HEK293 (cell line): ENCODE measurements around the gene PHYHD1.

ENCODE experiments used
- EGR2 ChIP-seq: fragments of 450-650 bp; formaldehyde crosslinking; IDR thresholded peaks from 2 replicates; pipeline ENCODE4 v1.5.1; 2016; ENCODE audit warnings: low read depth, missing biosample characterization, missing genetic modification characterization
- FEZF1 ChIP-seq: fragments of 450-650 bp; formaldehyde crosslinking; IDR thresholded peaks from 2 replicates; pipeline ENCODE4 v1.5.1; 2016; ENCODE audit warnings: missing biosample characterization, missing genetic modification characterization
- GLI4 ChIP-seq: fragments of 450-650 bp; formaldehyde crosslinking; IDR thresholded peaks from 2 replicates; pipeline ENCODE4 v1.5.1; 2016; ENCODE audit warnings: missing biosample characterization, missing genetic modification characterization
- KLF10 ChIP-seq: fragments of 450-650 bp; IDR thresholded peaks from 2 replicates; pipeline ENCODE4 v1.5.1; 2018; ENCODE audit warnings: missing biosample characterization, mild to moderate bottlenecking, missing genetic modification characterization
- KLF8 ChIP-seq: fragments of 450-650 bp; formaldehyde crosslinking; IDR thresholded peaks from 2 replicates; pipeline ENCODE4 v1.5.1; 2016; ENCODE audit warnings: missing biosample characterization, missing genetic modification characterization
- KLF9 ChIP-seq: fragments of 450-650 bp; formaldehyde crosslinking; IDR thresholded peaks from 2 replicates; pipeline ENCODE4 v1.5.1; 2016; ENCODE audit warnings: missing biosample characterization, missing genetic modification characterization, low read depth
- OSR2 ChIP-seq: fragments of 450-650 bp; formaldehyde crosslinking; IDR thresholded peaks from 2 replicates; pipeline ENCODE4 v1.5.1; 2016; ENCODE audit warnings: missing biosample characterization, missing genetic modification characterization
- PRDM1 ChIP-seq: fragments of 450-650 bp; formaldehyde crosslinking; IDR thresholded peaks from 2 replicates; pipeline ENCODE4; 2016; ENCODE audit warnings: missing biosample characterization, missing genetic modification characterization
- SP2 ChIP-seq: fragments of 450-650 bp; formaldehyde crosslinking; IDR thresholded peaks from 2 replicates; pipeline ENCODE4 v1.5.1; 2016; ENCODE audit warnings: missing biosample characterization, missing genetic modification characterization
- SP3 ChIP-seq: fragments of 450-650 bp; formaldehyde crosslinking; IDR thresholded peaks from 2 replicates; pipeline ENCODE4 v1.5.1; 2016; ENCODE audit warnings: missing biosample characterization, missing genetic modification characterization
- TRIM28 ChIP-seq: IDR thresholded peaks from 2 replicates; pipeline ENCODE4 v1.6.1; 2011; ENCODE audit warnings: low read length, control low read depth, borderline replicate concordance
- WT1 ChIP-seq: fragments of 450-650 bp; formaldehyde crosslinking; IDR thresholded peaks from 2 replicates; pipeline ENCODE4 v1.5.1; 2016; ENCODE audit warnings: missing biosample characterization, missing genetic modification characterization
- ZBTB8A ChIP-seq: fragments of 450-650 bp; formaldehyde crosslinking; IDR thresholded peaks from 2 replicates; pipeline ENCODE4 v1.5.1; 2016; ENCODE audit warnings: missing biosample characterization, missing genetic modification characterization
- ZFHX2 ChIP-seq: fragments of 450-650 bp; formaldehyde crosslinking; conservative IDR thresholded peaks from 2 replicates; pipeline ENCODE4 v1.5.1; 2016; ENCODE audit warnings: missing biosample characterization, missing genetic modification characterization
- ZIC2 ChIP-seq: fragments of 450-650 bp; formaldehyde crosslinking; IDR thresholded peaks from 2 replicates; pipeline ENCODE4 v1.5.1; 2016; ENCODE audit warnings: missing biosample characterization, missing genetic modification characterization
- ZNF133 ChIP-seq: fragments of 450-650 bp; formaldehyde crosslinking; IDR thresholded peaks from 2 replicates; pipeline ENCODE4 v1.5.1; 2016; ENCODE audit warnings: missing biosample characterization, missing genetic modification characterization
- ZNF157 ChIP-seq: fragments of 450-650 bp; formaldehyde crosslinking; IDR thresholded peaks from 2 replicates; pipeline ENCODE4 v1.5.1; 2016; ENCODE audit warnings: missing biosample characterization, missing genetic modification characterization
- ZNF629 ChIP-seq: fragments of 450-650 bp; formaldehyde crosslinking; IDR thresholded peaks from 2 replicates; pipeline ENCODE4 v1.5.1; 2017; ENCODE audit warnings: missing biosample characterization, missing genetic modification characterization
- ZNF660 ChIP-seq: fragments of 450-650 bp; IDR thresholded peaks from 2 replicates; pipeline ENCODE4 v1.5.1; 2018; ENCODE audit warnings: missing biosample characterization, mild to moderate bottlenecking, missing genetic modification characterization
- ZNF677 ChIP-seq: fragments of 450-650 bp; IDR thresholded peaks from 2 replicates; pipeline ENCODE4 v1.5.0; 2018; ENCODE audit warnings: missing biosample characterization, mild to moderate bottlenecking, missing genetic modification characterization, moderate library complexity
- ZNF76 ChIP-seq: fragments of 450-650 bp; formaldehyde crosslinking; IDR thresholded peaks from 2 replicates; pipeline ENCODE4; 2016; ENCODE audit warnings: low read depth, missing biosample characterization, missing genetic modification characterization, borderline replicate concordance
- ZNF777 ChIP-seq: fragments of 450-650 bp; formaldehyde crosslinking; IDR thresholded peaks from 2 replicates; pipeline ENCODE4 v1.5.1; 2017; ENCODE audit warnings: missing biosample characterization, missing genetic modification characterization, borderline replicate concordance
- TF ChIP-seq, protein P1 (sequence below): fragments of 450-650 bp; formaldehyde crosslinking; optimal IDR thresholded peaks from 2 replicates; pipeline ENCODE3; 2016; ENCODE audit warnings: missing biosample characterization, mild to moderate bottlenecking, missing genetic modification characterization
- TF ChIP-seq, protein P2 (sequence below): fragments of 450-650 bp; formaldehyde crosslinking; IDR thresholded peaks from 2 replicates; pipeline ENCODE4 v1.5.1; 2017; ENCODE audit warnings: missing biosample characterization, missing genetic modification characterization
- TF ChIP-seq, protein P3 (sequence below): fragments of 450-650 bp; formaldehyde crosslinking; IDR thresholded peaks from 2 replicates; pipeline ENCODE4 v1.5.1; 2016; ENCODE audit warnings: missing biosample characterization, missing genetic modification characterization
- TF ChIP-seq, protein P4 (sequence below): fragments of 450-650 bp; formaldehyde crosslinking; IDR thresholded peaks from 2 replicates; pipeline ENCODE4 v1.5.1; 2016; ENCODE audit warnings: missing biosample characterization, missing genetic modification characterization
- TF ChIP-seq, protein P5 (sequence below): fragments of 450-650 bp; formaldehyde crosslinking; IDR thresholded peaks from 2 replicates; pipeline ENCODE4 v1.5.1; 2016; ENCODE audit warnings: missing biosample characterization, missing genetic modification characterization

The PHYHD1 gene

DNA sequence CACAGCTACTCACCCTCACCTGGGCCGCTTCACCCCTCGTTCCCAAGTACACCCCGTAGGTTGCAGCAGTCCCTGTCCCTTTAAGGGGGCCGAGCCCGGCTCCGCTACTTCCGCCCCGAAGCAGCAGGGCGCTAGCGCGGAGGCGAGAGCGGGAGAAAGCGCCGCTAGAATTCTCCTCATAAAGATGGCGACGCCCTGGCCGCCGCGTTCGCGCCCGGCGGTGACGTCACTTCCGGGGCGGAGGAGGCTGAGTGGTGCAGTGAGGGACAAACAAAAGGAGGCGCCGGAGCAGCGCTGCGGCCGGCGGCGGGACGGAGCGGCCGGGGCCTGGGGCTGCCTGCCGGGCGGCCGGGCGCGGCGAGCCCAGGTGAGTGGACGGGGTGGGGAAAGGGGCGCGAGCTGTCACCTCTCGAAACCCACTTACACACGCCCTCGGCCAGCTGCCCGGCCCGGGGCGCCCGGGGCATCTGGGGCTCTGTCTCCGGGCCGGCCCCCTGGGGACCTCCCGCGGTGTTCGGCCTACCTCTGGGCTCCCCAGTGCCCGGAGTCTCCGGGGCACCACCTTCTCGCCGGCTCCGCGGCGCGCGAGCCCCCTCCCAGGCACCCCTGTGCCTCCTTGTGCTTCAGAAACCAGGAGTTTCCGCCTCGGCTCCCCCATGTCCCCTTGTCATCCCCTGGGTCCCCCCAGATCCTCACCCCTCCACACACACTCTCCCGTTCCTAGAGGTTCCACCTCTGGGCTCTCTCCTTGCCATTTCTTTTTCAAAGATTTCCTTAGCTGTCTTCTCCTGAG, 38.7 kb upstream of the PHYHD1 start, which contains the start of the genes KYAT1 and LRRC8A (continued):
- TF ChIP-seq ZBTB8A = peak; percentile 73
- no peak; the same call in 1 of the 2 replicates for TF ChIP-seq ZNF777 (tag by site-specific recombination)
- TF ChIP-seq, protein P1, sequence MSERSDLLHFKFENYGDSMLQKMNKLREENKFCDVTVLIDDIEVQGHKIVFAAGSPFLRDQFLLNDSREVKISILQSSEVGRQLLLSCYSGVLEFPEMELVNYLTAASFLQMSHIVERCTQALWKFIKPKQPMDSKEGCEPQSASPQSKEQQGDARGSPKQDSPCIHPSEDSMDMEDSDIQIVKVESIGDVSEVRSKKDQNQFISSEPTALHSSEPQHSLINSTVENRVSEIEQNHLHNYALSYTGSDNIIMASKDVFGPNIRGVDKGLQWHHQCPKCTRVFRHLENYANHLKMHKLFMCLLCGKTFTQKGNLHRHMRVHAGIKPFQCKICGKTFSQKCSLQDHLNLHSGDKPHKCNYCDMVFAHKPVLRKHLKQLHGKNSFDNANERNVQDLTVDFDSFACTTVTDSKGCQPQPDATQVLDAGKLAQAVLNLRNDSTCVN (tag by site-specific recombination) = peak; percentile 87
- TF ChIP-seq ZNF157 = no peak
- TF ChIP-seq WT1 = no peak
- peak; percentile 86 for TF ChIP-seq SP3 (tag by site-specific recombination)
- TF ChIP-seq, protein P2, sequence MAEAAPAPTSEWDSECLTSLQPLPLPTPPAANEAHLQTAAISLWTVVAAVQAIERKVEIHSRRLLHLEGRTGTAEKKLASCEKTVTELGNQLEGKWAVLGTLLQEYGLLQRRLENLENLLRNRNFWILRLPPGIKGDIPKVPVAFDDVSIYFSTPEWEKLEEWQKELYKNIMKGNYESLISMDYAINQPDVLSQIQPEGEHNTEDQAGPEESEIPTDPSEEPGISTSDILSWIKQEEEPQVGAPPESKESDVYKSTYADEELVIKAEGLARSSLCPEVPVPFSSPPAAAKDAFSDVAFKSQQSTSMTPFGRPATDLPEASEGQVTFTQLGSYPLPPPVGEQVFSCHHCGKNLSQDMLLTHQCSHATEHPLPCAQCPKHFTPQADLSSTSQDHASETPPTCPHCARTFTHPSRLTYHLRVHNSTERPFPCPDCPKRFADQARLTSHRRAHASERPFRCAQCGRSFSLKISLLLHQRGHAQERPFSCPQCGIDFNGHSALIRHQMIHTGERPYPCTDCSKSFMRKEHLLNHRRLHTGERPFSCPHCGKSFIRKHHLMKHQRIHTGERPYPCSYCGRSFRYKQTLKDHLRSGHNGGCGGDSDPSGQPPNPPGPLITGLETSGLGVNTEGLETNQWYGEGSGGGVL (tag by site-specific recombination) = peak; percentile 48
- peak; percentile 57 for TF ChIP-seq KLF9 (tag by site-specific recombination)
- TF ChIP-seq FEZF1 (tag by site-specific recombination) = 0 out of 2 replicates have a peak, but pooled peaks have one; percentile 3
- peak; percentile 55; the same call in 1 of the 2 replicates for TF ChIP-seq TRIM28
- TF ChIP-seq ZNF133 (tag by site-specific recombination) = no peak
- peak; percentile 48 for TF ChIP-seq ZIC2 (tag by site-specific recombination)
- TF ChIP-seq, protein P3, sequence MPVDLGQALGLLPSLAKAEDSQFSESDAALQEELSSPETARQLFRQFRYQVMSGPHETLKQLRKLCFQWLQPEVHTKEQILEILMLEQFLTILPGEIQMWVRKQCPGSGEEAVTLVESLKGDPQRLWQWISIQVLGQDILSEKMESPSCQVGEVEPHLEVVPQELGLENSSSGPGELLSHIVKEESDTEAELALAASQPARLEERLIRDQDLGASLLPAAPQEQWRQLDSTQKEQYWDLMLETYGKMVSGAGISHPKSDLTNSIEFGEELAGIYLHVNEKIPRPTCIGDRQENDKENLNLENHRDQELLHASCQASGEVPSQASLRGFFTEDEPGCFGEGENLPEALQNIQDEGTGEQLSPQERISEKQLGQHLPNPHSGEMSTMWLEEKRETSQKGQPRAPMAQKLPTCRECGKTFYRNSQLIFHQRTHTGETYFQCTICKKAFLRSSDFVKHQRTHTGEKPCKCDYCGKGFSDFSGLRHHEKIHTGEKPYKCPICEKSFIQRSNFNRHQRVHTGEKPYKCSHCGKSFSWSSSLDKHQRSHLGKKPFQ = no peak
- TF ChIP-seq ZNF677 (tag by site-specific recombination) = peak; percentile 38; the same call in 1 of the 2 replicates
- TF ChIP-seq ZNF660 (tag by site-specific recombination) = peak; percentile 38
- peak; percentile 88 for TF ChIP-seq SP2 (tag by site-specific recombination)
- TF ChIP-seq GLI4 (tag by site-specific recombination) = 0 out of 2 replicates have a peak, but pooled peaks have one; percentile 53
- no peak for TF ChIP-seq OSR2 (tag by site-specific recombination)
- TF ChIP-seq KLF10 (tag by site-specific recombination) = peak; percentile 72
- TF ChIP-seq ZFHX2 = peak; percentile 66
- peak; percentile 75 for TF ChIP-seq ZNF76 (tag by site-specific recombination)
- TF ChIP-seq, protein P4, sequence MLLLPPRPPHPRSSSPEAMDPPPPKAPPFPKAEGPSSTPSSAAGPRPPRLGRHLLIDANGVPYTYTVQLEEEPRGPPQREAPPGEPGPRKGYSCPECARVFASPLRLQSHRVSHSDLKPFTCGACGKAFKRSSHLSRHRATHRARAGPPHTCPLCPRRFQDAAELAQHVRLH (tag by site-specific recombination) = 0 out of 2 replicates have a peak, but pooled peaks have one; percentile 10
- TF ChIP-seq, protein P5, sequence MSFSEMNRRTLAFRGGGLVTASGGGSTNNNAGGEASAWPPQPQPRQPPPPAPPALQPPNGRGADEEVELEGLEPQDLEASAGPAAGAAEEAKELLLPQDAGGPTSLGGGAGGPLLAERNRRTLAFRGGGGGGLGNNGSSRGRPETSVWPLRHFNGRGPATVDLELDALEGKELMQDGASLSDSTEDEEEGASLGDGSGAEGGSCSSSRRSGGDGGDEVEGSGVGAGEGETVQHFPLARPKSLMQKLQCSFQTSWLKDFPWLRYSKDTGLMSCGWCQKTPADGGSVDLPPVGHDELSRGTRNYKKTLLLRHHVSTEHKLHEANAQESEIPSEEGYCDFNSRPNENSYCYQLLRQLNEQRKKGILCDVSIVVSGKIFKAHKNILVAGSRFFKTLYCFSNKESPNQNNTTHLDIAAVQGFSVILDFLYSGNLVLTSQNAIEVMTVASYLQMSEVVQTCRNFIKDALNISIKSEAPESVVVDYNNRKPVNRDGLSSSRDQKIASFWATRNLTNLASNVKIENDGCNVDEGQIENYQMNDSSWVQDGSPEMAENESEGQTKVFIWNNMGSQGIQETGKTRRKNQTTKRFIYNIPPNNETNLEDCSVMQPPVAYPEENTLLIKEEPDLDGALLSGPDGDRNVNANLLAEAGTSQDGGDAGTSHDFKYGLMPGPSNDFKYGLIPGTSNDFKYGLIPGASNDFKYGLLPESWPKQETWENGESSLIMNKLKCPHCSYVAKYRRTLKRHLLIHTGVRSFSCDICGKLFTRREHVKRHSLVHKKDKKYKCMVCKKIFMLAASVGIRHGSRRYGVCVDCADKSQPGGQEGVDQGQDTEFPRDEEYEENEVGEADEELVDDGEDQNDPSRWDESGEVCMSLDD (tag by site-specific recombination) = peak; percentile 70
- TF ChIP-seq KLF8 = peak; percentile 68
- TF ChIP-seq ZNF629 (tag by site-specific recombination) = peak; percentile 88
- TF ChIP-seq EGR2 = peak; percentile 46
- TF ChIP-seq PRDM1 (tag by site-specific recombination) = peak; percentile 96
